A549 (cell line): ENCODE measurements around the gene GPR32. TPM values are rescaled to one million over a fixed set of nuclear protein-coding genes. Genes with fewer than 3 reads are reported as not detected.

Source experiments
- ATAC-seq, 2 experiments: fragments of 200-7000 bp in 1 of 2; fragments of >200 bp in 1 of 2; cut with Nextera tagmentation in 1 of 2; cut with Tn5 transposase in 1 of 2; 3 replicates each; pipeline versions ENCODE4 v1.8.0 to v1.9.1; 2018 to 2020; ENCODE audit warnings: mild to moderate bottlenecking in 1 of 2, moderate library complexity in 1 of 2
- CTCF ChIA-PET: fragments of 300-600 bp; sonication (Branson Sonifier 250); formaldehyde crosslinking; extraction: SDS; loops from one replicate; lab custom pipeline; 2021; ENCODE audit warnings: antibody characterized with exemption, inconsistent platforms; lab: Yijun Ruan, JAX
- POLR2A ChIA-PET: fragments of 350-600 bp; formaldehyde crosslinking; extraction: SDS; loops from one replicate; lab custom pipeline; 2021; ENCODE audit warnings: antibody characterized with exemption, inconsistent platforms; lab: Yijun Ruan, JAX
- DNase-seq, 2 experiments: peaks; one replicate each; pipeline versions ENCODE4 v3.0.0 to v3.0.0-alpha.2; 2011 to 2016; ENCODE audit warnings: low read depth in 1 of 2, low spot score in 1 of 2
- FAIRE-seq: peaks from 2 replicates; lab custom pipeline; 2011; peaks lifted over from hg19 to GRCh38; lab: Jason Lieb, UNC
- H3K27ac ChIP-seq, 2 experiments: fragments of >200 bp; sonication (Bioruptor Twin); formaldehyde crosslinking; 3 replicates each; pipeline ENCODE4 v1.5.1; 2016 to 2017
- H3K4me1 ChIP-seq: fragments of >200 bp; sonication (Bioruptor Twin); formaldehyde crosslinking; 3 replicates; pipeline ENCODE4 v1.6.1; 2016
- H3K4me2 ChIP-seq: fragments of >200 bp; sonication (Bioruptor Twin); formaldehyde crosslinking; 3 replicates; pipeline ENCODE4 v1.6.1; 2016
- H3K4me3 ChIP-seq: fragments of >200 bp; sonication (Bioruptor Twin); formaldehyde crosslinking; 3 replicates; pipeline ENCODE4 v1.5.1; 2016
- H3K9me3 ChIP-seq: fragments of >200 bp; sonication (Bioruptor Twin); formaldehyde crosslinking; 3 replicates; pipeline ENCODE4 v1.6.1; 2016
- ATOH8 ChIP-seq: fragments of 250-450 bp; sonication (Bioruptor Pico); IDR thresholded peaks from 2 replicates; pipeline ENCODE4 v1.5.0; 2020; ENCODE audit warnings: low read depth, mild to moderate bottlenecking, moderate library complexity
- CEBPB ChIP-seq, 2 experiments: fragments of >200 bp in 1 of 2; sonication (Bioruptor Twin) in 1 of 2; formaldehyde crosslinking in 1 of 2; IDR thresholded peaks; 2 replicates each; pipeline ENCODE4 v1.6.1; 2012 to 2016
- CTCF ChIP-seq: fragments of >200 bp; sonication (Bioruptor Twin); formaldehyde crosslinking; IDR thresholded peaks from 3 replicates; pipeline ENCODE4 v1.5.1; 2016
- E2F6 ChIP-seq: IDR thresholded peaks from 2 replicates; pipeline ENCODE4 v1.6.1; 2012; ENCODE audit warnings: low read depth, borderline replicate concordance
- EHMT2 ChIP-seq: fragments of 200-600 bp; sonication (generic); IDR thresholded peaks from 2 replicates; pipeline ENCODE4 v1.6.1; 2016; ENCODE audit warnings: antibody characterized with exemption, low read depth, mild to moderate bottlenecking, moderate library complexity
- ELK1 ChIP-seq: fragments of 150-350 bp; IDR thresholded peaks from 2 replicates; pipeline ENCODE4 v1.6.1; 2014; ENCODE audit warnings: low read depth, mild to moderate bottlenecking, low read length
- FOSB ChIP-seq: fragments of 250-450 bp; sonication (Bioruptor Pico); IDR thresholded peaks from 2 replicates; pipeline ENCODE4 v1.5.0; 2020; ENCODE audit warnings: mild to moderate bottlenecking, moderate library complexity
- FOSL2 ChIP-seq, 2 experiments: fragments of 450-650 bp in 1 of 2; fragments of >200 bp in 1 of 2; sonication (Bioruptor Twin) in 1 of 2; formaldehyde crosslinking; IDR thresholded peaks; 2 replicates each; pipeline versions ENCODE4 v1.5.0 to v1.6.1; 2016 to 2020; ENCODE audit warnings: mild to moderate bottlenecking in 1 of 2, moderate library complexity in 1 of 2
- FOXS1 ChIP-seq: fragments of 250-450 bp; sonication (Bioruptor Pico); IDR thresholded peaks from 2 replicates; pipeline ENCODE4 v1.5.0; 2020; ENCODE audit warnings: mild to moderate bottlenecking, moderate library complexity
- HMGXB4 ChIP-seq: fragments of 250-450 bp; sonication (Bioruptor Pico); IDR thresholded peaks from 2 replicates; pipeline ENCODE4 v1.5.0; 2021; ENCODE audit warnings: mild to moderate bottlenecking, moderate library complexity, borderline replicate concordance
- JUN ChIP-seq, 2 experiments: fragments of >200 bp; sonication (Bioruptor Twin); formaldehyde crosslinking; IDR thresholded peaks; 2 replicates in 1 of 2; 3 replicates in 1 of 2; pipeline ENCODE4 v1.6.1; 2016 to 2017
- JUNB ChIP-seq: fragments of >200 bp; sonication (Bioruptor Twin); formaldehyde crosslinking; IDR thresholded peaks from 2 replicates; pipeline ENCODE4 v1.6.1; 2016
- KDM1A ChIP-seq: fragments of 200-600 bp; sonication (generic); IDR thresholded peaks from 2 replicates; pipeline ENCODE4 v1.6.1; 2016; ENCODE audit warnings: low read depth, mild to moderate bottlenecking
- KDM5A ChIP-seq: fragments of 200-600 bp; sonication (generic); IDR thresholded peaks from 2 replicates; pipeline ENCODE4 v1.6.1; 2016; ENCODE audit warnings: antibody characterized with exemption, mild to moderate bottlenecking
- MYC ChIP-seq: IDR thresholded peaks from 2 replicates; pipeline ENCODE4 v1.6.1; 2012; ENCODE audit warnings: mild to moderate bottlenecking, inconsistent platforms, low read length, improper control_type of control experiment, borderline replicate concordance
- NR3C1 ChIP-seq: fragments of >200 bp; sonication (Bioruptor Twin); formaldehyde crosslinking; IDR thresholded peaks from 3 replicates; pipeline ENCODE4 v1.6.1; 2017
- POLR2A ChIP-seq: IDR thresholded peaks from 2 replicates; pipeline ENCODE4 v1.6.1; 2012; ENCODE audit warnings: mild to moderate bottlenecking, low read length
- RAD21 ChIP-seq, 2 experiments: fragments of >200 bp in 1 of 2; sonication (Bioruptor Twin) in 1 of 2; formaldehyde crosslinking in 1 of 2; IDR thresholded peaks in 1 of 2; conservative IDR thresholded peaks in 1 of 2; 2 replicates in 1 of 2; 3 replicates in 1 of 2; pipeline ENCODE4 v1.6.1; 2012 to 2018; ENCODE audit warnings: inconsistent platforms in 1 of 2
- RCOR1 ChIP-seq: fragments of 150-350 bp; IDR thresholded peaks from 2 replicates; pipeline ENCODE4 v1.6.1; 2014; ENCODE audit warnings: antibody characterized with exemption, low read length, low read depth
- RNF2 ChIP-seq: fragments of 200-600 bp; sonication (generic); IDR thresholded peaks from 2 replicates; pipeline ENCODE4 v1.6.1; 2016; ENCODE audit warnings: low read depth, mild to moderate bottlenecking, antibody characterized with exemption, moderate library complexity, borderline replicate concordance
- USF2 ChIP-seq: fragments of 450-650 bp; IDR thresholded peaks from 2 replicates; pipeline ENCODE4 v1.6.1; 2014; ENCODE audit warnings: antibody characterized with exemption
- ZC3H11A ChIP-seq: fragments of 450-650 bp; IDR thresholded peaks from 2 replicates; pipeline ENCODE4 v1.6.1; 2014; ENCODE audit warnings: antibody characterized with exemption, mild to moderate bottlenecking
- ZFP36 ChIP-seq: fragments of 450-650 bp; IDR thresholded peaks from 2 replicates; pipeline ENCODE4 v1.6.1; 2014; ENCODE audit warnings: borderline replicate concordance; ENCODE audit not compliant: partially characterized antibody
- ZNF302 ChIP-seq: fragments of 250-450 bp; sonication (Bioruptor Pico); IDR thresholded peaks from 2 replicates; pipeline ENCODE4 v1.9.0; 2021; ENCODE audit warnings: inconsistent platforms, mild to moderate bottlenecking, moderate library complexity
- WGBS: methylation state at CpG from one replicate; pipeline ENCODE4 v1.1.6; 2017; ENCODE audit errors: missing lambda C conversion rate; 5-methylcytosine and 5-hydroxymethylcytosine counted together
- polyA plus RNA-seq, 4 experiments: library from polyadenylated mRNA; depleted of rRNA in 3 of 4; stranded (reverse); fragments of >200 nt; fragmentation: RNase III in 1 of 4; extraction: RNeasy Plus Mini Kit Qiagen cat#74134 plus additional on column Dnase treatment in 1 of 4; gene quantifications; 2 replicates in 3 of 4; 3 replicates in 1 of 4; pipeline ENCODE4 v1.2.3, GENCODE V29; 2011 to 2017

GPR32 gene
- polyA plus RNA-seq, 2 of the 4 experiments (the other 2 are of a cell fraction): not detected

GRCh38 chr19:50728084-50728737 lies 42.1 kb upstream of the GPR32 start:
- peaks cover 14% of the 10 kb centered on the region for H3K4me1 ChIP-seq
- WGBS: 77% methylated on average over 39 of the region's 39 CpGs
- H3K27ac ChIP-seq: no peak overlapping the region
- no peaks in the 10 kb centered on the region for H3K9me3 ChIP-seq
- DNase-seq: no peak
- ATAC-seq: no peak
- no peak overlapping the region for H3K4me2 ChIP-seq
- POLR2A ChIA-PET: no interaction called here
- FAIRE-seq: no peak
- TF ChIP-seq RCOR1: no peak
- TF ChIP-seq ELK1: no peak
- TF ChIP-seq ATOH8: no peak
- TF ChIP-seq ZNF302: no peak
- TF ChIP-seq USF2: no peak
- no peak for TF ChIP-seq CTCF
- TF ChIP-seq JUNB: no peak
- TF ChIP-seq RAD21 (conservative IDR thresholded peaks at IDR 0.05 in 1 of 2, IDR thresholded peaks at IDR 0.05 in 1 of 2): no peak
- no peak for TF ChIP-seq FOSL2 (IDR thresholded peaks at IDR 0.05)
- TF ChIP-seq FOSL2 (CRISPR knock-in tag; IDR thresholded peaks at IDR 0.05): no peak
- TF ChIP-seq KDM1A: no peak
- no peak for TF ChIP-seq EHMT2
- no peak for TF ChIP-seq ZFP36
- TF ChIP-seq NR3C1: no peak
- no peak for TF ChIP-seq HMGXB4 (CRISPR knock-in tag)
- no peak for TF ChIP-seq FOSB (CRISPR knock-in tag)
- TF ChIP-seq KDM5A: no peak
- CTCF ChIA-PET: interaction anchor here (1.4 to 18.4 kb wide), 2 partner anchors 23 to 50 kb away, joined by 4 to 272 read pairs; no protein-coding TSS in a partner anchor
- H3K4me3 ChIP-seq: no peak overlapping the region

- WGBS: 74% methylated on average over 5 of the region's 5 CpGs
These were observed 40.4 kb upstream of the GPR32 start for GRCh38 chr19:50729894-50730293.

More at GRCh38 chr19:50729894-50730293, 40.4 kb upstream of the GPR32 start:
- Histone ChIP-seq H3K9me3 (no peaks in the 10 kb centered on the region), H3K4me1 (peaks cover 9% of the 10 kb centered on the region; the same call in 1 of the 3 replicates), H3K4me3 (no peak overlapping the region), H3K4me2 (no peak overlapping the region), H3K27ac (no peak overlapping the region)
- TF ChIP-seq RNF2 (no peak), NR3C1 (no peak), RAD21 (conservative IDR thresholded peaks at IDR 0.05 in 1 of 2, IDR thresholded peaks at IDR 0.05 in 1 of 2) (no peak), ZC3H11A (no peak), MYC (no peak), CEBPB (IDR thresholded peaks at IDR 0.05) (no peak), JUN (IDR thresholded peaks at IDR 0.05) (no peak), CTCF (no peak), E2F6 (no peak), POLR2A (no peak), FOXS1 (CRISPR knock-in tag) (no peak)
- ChIA-PET POLR2A (no interaction called here), CTCF (interaction anchor here (0.7 to 18.4 kb wide), 3 partner anchors 16 to 325 kb away, joined by 3 to 272 read pairs (median 3); no protein-coding TSS in a partner anchor)
- no peak for FAIRE-seq
- DNase-seq: no peak
- ATAC-seq: no peak
